CD4-positive, alpha-beta T cell treated with Interferon gamma for 1 hour (primary cell): ENCODE results near the gene SEMA3F.
A peak's percentile ranks its signal among the peaks of the same experiment; 100 is the strongest.

Experiments used
- DNase-seq: peaks from one replicate; pipeline ENCODE4 v3.0.0-alpha.2; 2020

Gene SEMA3F

DNA sequence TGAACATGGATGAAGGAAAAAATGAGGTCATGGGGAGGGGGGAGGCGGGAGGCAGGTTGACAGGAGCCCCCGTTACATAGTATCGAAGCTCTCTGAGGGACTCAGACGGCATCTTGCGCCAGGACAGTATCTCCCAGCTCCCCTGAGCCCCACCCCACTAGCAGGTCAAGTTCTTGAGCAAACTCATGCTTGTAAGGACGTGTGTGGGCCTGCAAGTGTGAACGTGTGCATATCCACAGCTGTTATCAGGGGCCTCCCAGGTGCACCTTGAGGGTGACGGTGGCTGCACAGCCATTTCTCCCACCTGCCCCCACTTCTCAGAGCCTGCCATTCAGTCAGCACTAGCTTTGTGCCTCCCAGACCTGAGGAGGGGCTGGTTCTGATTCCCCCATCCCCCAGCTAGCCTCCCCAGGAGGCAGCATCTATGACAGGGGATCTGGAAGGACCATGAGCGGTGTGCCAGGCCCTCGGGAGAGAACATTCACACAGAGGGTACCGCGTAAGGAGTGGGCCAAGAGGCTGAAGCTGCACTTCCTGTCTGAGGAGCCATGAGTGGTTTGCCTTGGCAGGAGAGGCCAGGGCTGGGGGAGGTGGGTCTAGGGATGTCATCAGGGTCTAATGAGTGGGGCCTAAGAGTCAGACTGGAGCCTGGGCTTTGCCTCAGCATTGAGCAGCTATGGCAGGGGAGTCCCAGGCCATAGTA, 2.9 kb downstream of the SEMA3F start:
- no peak for DNase-seq

DNA sequence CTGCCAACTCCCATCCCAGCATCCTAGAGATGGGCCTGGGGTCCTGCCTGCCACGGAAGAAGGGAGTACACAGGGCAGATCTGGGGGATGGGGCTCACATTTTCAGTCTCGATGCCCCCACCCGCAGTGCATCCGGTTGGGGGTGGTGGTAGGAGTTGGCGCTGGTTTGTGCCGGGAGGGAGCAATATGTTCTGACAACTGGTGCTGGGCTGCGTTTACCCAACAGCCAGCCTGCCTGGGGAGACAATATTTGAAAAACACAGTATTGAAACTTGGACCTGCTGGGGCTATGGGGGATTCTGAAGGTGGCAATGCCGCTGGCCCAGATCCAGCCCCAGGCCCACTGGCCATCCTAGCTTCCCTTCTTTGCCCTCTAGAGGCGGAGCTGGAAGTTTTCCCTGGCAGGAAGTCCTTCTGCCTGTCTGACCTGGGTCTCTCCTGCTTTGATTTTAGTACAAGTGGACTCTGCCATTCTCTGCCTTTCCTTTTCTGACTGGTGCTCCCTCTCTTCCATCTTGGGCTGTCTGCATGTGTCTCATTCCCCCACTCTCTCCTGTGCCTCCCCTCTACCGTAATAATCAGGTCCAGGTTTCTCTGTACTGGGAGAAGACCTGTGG, 3.5 kb downstream of the SEMA3F start:
- no peak for DNase-seq

DNA sequence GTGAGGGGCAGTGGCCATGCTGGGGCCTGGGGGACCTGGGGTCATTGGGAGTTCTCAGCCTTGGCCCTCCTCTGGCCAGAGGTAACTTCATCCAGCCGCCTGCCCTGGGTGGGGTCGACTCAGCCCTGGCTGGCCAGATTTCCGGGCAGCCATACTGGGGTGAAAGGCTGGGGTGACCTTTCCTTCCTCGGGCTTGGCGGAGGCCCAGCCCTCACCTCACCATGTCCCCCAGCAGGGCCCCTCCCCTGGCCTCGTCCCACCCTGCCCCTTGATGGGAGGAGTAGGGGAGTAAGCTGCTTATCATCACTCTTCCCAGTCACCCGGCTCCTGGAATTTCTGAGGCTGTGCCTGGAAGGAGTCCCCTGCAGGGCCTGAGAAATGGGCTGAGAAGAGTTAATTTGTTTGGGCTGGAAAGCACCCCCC, 5.4 kb downstream of the SEMA3F start:
- no peak for DNase-seq

DNA sequence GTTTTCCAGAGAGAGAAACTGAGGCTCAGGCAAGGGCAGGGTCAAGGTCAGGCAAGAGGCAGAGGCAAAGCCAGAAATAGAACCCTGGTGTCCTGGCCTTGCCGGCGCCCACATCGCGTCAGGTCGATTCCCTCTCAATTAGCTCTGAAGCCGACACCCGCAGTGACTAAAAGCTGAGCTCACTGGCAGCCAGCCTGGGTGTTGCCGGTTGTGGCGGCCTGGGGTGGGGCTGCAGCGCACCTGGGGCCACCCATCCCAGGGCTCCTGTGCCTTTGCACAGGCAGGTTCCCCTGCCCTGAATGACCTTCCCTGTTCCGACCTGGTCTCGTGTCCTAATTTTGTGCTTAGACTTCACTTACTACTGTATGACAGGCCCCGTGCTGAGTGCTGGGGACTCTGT, 6.2 kb downstream of the SEMA3F start:
- DNase-seq: no peak

DNA sequence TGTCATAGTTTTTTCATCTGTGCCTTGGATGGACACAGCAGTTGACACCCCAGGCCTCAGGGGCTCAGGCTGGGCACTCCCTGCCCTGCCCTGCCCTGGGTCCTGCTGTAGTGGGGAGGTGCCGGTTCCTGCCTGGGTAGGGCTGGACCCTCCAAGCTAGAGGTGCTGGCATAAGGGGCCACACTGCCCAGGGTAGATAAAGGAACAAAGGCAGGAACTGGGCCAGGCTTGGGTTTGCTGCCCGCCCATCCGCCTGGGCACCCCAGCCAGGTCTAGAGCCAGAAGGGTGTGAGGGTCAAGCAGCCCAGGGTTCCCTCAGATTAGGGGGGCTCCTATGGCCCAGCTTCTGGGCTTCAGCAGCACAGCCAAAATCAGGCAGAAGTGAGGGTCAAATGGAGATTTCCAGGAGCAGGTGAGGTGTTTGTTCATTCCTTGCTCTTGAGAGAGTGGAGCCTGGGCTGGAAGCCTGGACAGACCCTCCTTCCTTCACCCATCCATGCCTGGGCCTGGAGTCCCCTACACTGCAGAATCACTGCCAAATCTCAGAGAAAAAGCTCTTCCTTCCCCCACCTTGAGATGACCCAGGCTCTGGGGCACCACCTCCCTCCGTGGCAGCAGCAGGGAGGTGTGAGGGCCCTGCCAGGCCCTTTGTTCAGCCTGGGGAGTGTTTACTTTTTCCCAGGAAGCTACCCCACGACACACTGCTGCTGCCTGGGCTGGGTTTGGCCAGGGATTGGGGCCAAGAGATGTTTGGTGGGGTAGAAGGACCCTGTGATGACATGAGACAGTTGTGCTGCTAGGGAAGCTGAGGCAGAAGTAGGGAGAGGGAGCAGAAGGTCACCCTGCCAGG, 7.1 kb downstream of the SEMA3F start:
- no peak for DNase-seq

DNA sequence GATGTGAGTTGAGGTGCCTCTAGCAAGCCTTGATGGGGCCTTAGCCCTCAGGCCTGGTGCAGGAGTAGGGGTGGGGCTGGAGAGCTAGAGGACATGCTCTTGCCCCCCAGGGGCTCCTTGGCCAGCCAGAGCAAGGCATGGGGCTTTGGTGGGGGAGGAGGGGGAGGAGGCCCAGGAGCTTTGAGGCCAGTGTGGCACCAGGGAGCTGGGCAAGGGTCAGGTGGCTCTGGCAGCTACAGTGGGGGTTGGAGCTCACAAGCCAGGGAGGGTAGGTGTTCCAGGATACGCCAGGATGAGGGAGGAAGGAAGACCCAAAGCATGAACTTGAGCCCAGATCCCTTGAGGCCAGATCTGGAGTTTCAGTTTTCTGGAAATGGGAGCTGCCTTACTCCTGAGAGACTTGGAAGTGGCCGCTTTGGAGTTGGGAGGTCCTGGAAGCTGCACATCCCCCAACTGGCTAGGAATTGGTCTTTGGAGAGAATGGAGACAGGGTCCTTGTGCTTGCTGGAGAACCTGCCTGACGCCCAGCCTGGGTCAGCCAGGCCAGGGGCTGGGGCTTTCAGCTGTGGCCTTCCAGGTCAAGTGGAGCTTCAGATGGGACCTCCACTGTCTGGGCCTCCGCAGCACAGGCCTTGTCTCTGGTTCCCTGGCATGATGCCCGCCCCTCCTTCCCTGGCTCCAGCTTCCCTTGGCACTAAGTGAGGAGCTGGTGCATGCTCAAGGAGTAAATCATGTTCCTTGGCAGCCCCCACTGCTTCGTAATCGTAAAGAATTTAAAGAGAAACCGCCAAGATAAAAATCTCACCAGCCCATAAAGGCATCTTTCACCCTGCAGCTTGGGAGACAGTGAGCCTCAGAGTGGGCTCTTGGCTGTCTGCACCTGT, 8.7 kb downstream of the SEMA3F start:
- DNase-seq: no peak

DNA sequence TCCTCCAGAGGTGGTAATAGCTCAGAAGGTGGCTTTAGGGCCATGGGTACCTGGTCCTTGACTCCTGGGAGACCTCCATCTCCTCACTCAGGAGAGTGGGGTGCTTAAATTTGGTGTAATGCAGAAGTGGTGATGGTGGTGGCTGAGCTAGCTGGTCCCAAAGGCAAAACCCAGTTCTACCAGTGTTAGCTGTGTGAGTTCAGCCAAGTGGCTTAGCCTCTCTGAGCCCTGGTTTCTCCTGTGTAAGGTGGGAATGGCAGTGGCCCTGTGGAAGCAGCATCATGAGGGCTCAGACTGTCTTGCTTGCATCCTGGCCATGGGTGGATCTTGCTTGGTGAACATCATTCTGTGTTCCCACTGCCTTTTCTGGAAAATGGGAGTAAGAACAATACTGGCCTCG, 9.4 kb downstream of the SEMA3F start:
- DNase-seq: no peak

DNA sequence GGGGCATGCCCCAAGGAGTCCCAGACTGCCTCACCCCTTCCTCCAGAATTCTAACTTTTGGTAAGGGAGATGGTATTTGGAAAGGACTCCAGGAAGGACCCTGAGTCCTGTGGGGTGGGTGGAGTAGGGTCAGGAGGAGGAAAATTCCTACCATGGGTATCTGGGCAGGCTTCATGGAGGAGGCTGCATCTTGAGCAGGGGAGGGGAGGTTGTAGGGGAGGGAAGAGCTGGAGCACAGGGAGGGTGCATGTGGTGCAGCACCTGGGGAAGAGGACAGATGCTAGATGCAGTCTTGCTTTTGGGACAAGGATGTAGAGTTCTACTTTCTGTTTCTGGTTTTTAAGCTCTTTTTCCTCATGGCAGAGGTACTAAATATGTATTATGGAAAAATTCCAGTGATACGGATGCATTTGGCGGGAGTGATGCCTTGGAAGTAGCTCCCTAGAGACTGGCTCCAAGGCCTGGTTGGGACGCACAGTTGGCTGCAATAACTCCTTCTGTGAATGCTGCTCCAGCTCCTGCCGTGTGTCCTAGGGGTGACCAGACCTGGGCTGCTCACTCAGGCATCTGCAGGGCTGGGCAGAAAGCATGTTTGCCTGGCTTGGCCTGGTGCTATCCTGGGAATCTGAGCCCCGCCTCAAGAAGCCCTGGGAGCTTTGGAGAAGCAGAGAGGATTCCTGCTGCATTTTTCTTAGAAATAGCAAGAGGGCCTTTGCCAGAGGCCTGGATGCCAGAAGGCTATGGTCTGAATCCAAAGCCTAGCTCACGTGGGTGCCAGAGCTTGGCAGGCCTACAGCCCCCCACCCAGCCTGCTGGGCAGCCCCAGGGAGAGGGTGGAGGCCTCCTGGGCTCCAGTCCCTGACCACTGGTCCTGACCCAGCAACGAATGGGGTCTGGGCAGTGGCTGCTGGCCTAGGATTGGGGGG, 10.1 kb downstream of the SEMA3F start:
- no peak for DNase-seq

DNA sequence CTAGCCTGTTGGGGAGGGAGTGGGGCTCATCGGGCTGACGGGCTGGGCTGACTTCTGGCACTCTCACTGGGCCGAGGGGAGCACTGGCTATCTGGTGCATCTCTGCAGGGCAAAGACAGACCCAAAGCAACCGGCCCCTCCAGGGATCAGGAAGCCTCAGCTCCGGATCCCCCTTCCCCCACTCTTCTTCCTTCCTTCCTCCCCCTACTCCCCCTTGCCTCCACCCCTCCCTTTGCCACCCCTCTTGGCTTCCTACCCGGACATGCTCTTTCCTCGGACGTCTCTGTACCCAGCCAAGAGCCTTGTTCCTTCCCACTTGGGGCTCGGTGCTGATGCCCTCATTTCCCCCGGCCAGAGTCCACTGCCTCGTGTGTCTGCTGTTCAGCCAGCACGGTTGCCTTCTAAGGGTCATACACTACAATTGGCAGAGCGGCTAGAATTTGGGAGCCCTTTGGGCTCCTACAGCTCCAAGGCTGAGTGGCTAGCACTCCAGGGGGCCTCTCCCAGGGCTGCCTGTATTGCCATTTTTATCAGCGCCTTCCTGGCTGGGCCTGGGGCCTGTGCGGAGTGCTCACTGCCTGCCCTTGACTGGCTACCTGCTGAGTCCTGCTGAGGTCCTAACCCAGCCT, 10.9 kb downstream of the SEMA3F start:
- no peak for DNase-seq

DNA sequence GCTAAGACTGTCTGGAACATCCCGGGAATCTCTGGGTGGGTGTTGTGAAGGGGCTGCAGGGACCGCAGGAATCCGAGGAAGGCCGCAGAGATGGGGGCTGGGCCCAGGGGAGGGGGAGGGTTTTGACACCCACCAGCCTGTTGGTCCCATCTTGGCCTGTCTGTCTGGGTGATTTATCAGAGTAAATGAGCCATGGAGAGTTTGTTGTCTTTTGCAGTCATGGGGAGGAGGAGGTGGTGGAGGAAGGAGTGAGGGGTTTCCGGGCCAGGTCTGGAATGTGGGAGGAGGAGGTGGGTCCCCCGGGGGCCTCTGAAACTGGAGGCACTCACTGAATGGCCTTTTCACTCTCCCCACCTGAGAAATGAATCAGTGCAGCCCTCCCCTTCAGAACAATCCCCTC, 11.5 kb downstream of the SEMA3F start:
- no peak for DNase-seq

DNA sequence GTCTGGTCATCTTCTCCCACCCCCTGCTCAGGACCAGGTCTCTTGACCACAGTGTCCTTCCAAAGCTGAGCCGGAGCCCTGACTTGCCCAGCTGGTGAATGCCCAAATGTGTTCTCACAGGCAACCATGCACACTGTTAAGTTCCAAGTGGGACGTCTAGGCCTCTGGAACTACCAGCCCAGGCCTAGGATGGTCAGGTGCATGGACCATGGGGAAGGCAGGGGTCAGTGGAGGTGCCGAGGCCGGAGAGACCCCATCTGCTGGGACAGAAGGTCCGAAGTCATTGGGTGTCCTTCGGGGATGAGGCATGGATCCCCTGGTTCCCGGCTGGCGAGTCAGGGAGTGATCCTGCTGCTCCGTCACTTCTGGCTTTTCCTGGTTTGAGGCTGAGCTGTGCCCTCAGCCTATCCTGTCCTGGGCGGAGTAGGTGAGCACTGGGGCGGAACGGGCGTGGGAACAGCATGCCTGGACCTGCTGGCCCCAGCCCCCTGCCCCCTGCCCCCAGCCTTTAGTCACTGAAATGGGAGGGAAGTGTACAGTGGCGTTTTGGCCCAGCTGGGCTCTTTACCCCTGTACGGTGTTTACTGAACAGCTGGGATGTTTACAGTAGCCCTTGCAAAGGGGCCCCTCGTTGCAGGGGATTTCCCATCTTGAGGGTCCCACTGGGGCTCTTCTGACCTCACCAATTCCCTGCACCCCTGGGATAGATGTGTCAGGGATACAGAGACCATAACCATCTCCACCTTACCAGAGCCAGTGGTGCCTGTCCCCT, 12.1 kb downstream of the SEMA3F start:
- DNase-seq: no peak

DNA sequence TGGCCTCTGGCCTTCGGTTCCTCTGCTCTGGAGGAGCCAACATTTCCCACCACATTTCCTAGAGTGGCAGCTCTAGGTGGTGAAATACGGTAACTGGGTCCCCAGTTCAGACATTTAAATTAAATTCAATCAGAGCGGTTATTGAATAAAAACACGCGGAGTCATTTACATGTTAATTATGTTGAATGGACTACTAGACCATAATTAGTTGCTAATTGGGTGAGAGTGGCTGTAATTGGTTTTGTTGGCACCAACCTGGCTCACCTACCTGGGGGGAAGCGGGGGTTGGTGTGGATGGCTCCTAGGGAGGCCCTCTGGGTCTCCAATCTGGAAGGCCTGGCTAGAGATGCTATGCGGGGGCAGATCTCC, 12.7 kb downstream of the SEMA3F start:
- no peak for DNase-seq

DNA sequence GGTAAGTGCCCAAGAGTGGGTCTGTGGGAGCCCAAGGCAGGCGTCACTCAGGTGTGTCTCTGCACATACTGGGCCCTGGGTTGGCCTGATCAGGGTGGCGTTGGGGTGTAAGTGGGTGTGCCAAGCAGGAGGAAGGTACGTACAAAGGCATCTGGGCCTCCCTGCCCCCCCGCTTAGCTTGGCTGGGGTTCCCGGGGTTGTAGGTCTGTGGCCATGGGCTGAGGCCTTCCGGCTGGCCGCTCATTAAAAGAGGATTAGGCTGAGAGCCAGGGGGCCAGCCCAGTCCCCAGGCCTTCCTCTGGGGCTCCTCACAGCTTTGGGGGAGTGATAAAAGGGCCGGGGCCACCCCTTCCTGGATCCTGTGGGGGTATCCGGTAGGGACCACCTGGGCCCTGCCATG, 13.3 kb downstream of the SEMA3F start:
- DNase-seq: no peak

DNA sequence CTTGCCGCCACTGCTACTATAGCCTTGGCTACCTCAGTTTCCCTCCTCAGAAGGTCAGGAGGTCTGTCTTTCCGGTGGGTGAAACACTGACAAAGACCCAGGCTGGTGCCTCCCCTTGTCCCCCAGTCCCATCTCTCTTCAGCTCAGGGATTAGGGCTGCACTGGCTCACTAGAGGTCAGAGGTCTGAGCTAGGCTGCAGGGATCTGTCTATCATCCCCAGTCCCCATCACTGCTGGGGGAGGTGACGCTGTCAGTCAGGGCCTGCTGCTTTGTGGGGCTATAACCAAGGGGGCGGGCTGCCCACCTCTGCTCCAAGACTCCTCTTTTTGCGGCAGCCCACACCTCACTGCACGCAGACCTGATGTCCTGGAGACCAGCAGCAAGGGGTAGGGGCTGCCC, 13.7 kb downstream of the SEMA3F start:
- DNase-seq: no peak

DNA sequence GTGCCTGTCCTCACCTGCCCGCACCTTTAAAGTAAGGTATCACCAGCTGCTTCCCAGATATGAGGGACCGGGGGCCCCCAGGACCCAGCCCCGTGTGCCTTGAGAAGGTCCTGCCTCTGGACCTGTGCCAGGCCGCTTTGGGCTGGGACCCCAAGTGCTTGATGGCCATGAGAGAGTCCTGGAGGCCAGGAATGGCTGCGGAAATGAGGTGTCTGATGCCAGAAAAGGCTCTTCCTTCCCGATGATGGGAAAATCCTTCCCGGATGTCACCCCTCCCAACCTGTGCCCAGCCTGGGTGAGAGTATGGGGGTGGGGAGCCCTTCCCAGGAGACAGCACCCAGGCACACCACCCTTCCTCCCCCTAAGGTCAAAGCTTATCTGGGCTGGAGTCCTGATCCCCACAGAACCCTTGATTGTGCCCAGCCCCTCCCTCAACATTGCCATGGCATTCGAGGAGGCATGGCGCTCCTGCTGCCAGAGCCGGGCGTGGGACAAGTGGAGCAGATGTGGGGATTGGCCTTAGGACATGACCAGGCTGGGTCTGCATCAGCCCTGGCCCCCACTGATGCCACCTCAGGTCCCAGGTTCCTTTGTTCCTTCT, 14.2 kb downstream of the SEMA3F start:
- no peak for DNase-seq

DNA sequence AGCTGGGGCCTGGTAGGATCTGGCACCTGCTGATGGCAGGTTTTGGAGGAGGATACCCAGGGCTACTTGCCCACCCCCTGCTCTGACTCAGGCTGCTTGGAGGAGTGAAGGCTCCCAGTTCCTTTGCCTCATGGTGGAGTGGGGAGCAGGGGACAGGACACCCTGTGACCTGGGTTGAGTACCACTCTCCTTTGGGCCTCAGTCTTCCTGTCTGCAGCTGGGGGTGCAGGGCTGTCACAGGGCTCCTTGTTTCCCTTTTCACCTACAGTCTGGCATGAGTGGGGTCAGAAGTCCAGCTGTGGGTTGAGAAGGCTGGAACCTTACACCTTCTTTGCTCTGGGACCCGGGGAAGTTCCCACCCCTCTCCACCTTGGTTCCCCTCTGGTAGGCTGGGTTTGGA, 14.7 kb downstream of the SEMA3F start:
- no peak for DNase-seq

DNA sequence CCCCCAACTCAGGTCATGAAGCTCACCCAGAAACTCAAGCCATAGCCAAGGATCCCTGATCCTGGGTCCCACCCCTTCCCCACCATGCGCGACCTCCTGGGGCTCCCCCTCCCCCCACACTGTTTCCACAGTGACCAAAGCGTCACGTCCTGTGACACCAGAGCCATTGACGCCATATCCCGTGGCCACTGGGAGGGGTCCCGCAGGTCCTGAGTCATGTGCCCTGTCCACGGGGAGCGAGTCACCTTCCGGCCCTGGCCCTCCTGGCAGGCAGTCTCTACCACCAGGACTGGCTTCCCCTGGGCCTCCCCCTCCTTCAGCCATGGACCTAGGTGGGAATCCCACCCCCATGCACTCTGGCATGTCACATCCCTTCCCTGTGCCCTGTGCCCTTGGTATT, 15.6 kb downstream of the SEMA3F start:
- peak; percentile 56 for DNase-seq

DNA sequence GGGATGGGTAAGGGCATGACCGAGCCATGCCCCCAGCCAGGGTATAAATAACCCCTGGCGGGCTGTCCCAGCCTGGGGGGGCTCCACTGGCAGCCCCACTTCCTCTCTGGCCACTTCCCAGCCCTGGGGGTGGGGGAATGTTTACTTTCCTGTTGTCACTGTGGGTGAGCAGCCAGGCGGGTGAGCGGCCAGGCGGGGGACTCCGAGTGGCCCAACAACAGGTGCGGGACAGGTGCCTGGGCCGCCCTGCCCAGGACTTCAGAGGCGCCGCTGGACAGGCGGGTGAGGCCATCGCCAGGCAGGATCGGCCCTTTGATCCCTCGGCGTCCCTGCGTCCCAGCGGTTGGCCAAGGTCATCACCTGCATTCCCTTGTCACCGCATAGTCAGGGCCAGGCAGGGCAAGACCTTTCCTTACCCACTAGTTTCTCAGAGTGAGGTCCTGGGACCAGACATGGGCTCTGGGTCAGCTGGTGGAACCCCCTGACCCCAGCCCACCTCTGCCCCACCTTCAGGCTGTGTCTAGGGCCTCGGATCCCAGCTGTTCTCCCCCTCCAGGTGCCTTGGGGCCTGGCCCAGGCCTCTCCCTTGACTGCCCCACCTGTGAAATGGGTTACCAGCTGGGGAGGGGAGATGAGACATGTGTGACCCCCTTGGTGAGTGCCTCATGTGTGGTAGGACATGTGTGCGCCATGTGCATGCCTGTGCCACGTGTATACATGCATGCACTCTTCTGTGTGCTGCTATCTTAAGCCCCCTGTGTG, 16.6 kb downstream of the SEMA3F start:
- no peak for DNase-seq

DNA sequence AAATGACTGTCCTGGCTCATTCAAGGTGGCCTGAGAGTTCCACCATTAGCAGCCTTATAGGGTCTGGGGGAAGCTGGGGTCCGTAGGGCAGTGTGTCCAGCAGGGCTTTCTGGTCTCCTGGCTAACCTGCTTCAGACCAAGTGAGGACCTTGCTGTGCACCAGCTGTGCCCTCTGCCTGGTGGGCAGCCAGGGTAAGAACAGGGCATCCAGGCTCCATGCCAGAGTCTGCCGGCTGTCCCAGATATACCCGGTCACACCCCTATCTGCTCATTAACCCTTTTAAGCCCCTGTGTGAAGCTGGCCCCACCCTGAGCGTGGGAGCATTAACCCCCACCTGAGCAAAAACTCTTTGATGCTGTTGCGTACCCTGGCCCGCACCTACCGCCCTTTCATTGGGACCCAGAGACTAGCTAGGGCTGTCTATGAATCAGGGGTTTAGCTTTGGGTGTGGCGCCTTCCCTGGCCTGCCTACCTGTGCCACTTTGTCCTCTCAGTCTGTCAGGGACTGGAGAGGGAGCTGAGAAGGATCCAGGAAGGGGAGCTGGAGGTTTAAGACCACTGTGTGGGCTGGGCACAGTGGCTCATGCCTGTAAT, 17.6 kb downstream of the SEMA3F start:
- DNase-seq: no peak
